ENCODE measurements around the gene CNPY4. TPM values are rescaled to one million over a fixed set of nuclear protein-coding genes. Genes with fewer than 3 reads are reported as not detected.
A peak's percentile ranks its signal among the peaks of the same experiment; 100 is the strongest.

CNPY4 gene
- polyA plus RNA-seq, 3 donors: 6.2 to 6.8 (median 6.2) TPM

DNA sequence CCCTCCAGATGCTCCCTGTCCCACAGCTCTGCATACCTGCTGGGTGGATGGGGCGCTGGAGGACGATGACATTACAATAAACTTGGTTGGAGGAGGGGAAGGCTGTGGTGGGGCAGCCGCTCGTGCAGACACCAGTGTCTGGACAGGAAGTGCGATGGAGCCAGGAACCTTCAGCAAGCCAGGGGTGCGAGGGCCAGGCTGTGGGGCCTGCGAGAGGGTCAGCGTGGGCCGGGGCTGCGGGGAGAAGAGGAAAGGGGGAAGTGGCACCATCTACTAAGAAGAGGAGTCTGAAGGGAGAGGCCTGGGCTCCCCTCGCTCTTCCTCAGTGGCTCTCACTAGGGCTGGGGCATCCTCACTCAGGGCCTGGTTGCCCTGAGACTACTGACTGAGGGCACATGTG lies 11.5 kb upstream of the CNPY4 start:
- Histone ChIP-seq H4K20me1 (ENCODE audit: insufficient read depth, low read length) (no peaks in the 10 kb centered on the region), H3K4me3 (replicated peaks in 1 of 3; ENCODE audit: low read depth in 2 of 3, low read length in 3 of 3) (no peak overlapping the region), H3K79me2 (ENCODE audit: insufficient read depth, low read length) (no peaks in the 10 kb centered on the region), H3K27ac (ENCODE audit: low read depth in 1 of 2, low read length in 2 of 2) (no peak overlapping the region), H3K9ac (ENCODE audit: insufficient read depth, low read length, poor library complexity, severe bottlenecking) (no peak overlapping the region), H3K4me1 (ENCODE audit: control insufficient read depth in 1 of 2, insufficient read depth in 2 of 2, low read length in 2 of 2) (no peaks in the 10 kb centered on the region), H2AFZ (ENCODE audit: insufficient read depth, low read depth, low read length, poor library complexity, severe bottlenecking) (no peak overlapping the region), H3K36me3 (replicated peaks in 1 of 2; ENCODE audit: control insufficient read depth in 1 of 2, insufficient read depth in 2 of 2, low read length in 2 of 2) (peaks cover 66 to 93% of the 10 kb centered on the region in 2 donors), H3K27me3 (ENCODE audit: control insufficient read depth in 2 of 2, insufficient read depth in 2 of 2, low read length in 2 of 2) (no peaks in the 10 kb centered on the region), H3K4me2 (replicated peaks; ENCODE audit: extremely low read depth, low read length, poor library complexity, severe bottlenecking) (no peak overlapping the region), H3K9me3 (replicated peaks in 1 of 2; ENCODE audit: control insufficient read depth in 1 of 2, insufficient read depth in 1 of 2, low read length in 2 of 2) (no peaks in the 10 kb centered on the region)
- WGBS (ENCODE audit: insufficient coverage): 78% methylated on average over 8 of the region's 11 CpGs
- intact Hi-C loops (cut with micrococcal nuclease): no loop called here
- H3K36me3 Mint-ChIP-seq: peaks cover 60 to 98% of the 10 kb centered on the region in 2 donors
- no peak overlapping the region for H3K4me3 Mint-ChIP-seq
- peaks cover 5% of the 10 kb centered on the region for H3K4me1 Mint-ChIP-seq
- H3K27me3 Mint-ChIP-seq (ENCODE audit: low read depth in 3 of 3): peaks cover 0 to 2% (median 0%) of the 10 kb centered on the region in 3 donors
- H3K9me3 Mint-ChIP-seq: no peaks in the 10 kb centered on the region
- no peak for DNase-seq
- TF ChIP-seq, protein P1, sequence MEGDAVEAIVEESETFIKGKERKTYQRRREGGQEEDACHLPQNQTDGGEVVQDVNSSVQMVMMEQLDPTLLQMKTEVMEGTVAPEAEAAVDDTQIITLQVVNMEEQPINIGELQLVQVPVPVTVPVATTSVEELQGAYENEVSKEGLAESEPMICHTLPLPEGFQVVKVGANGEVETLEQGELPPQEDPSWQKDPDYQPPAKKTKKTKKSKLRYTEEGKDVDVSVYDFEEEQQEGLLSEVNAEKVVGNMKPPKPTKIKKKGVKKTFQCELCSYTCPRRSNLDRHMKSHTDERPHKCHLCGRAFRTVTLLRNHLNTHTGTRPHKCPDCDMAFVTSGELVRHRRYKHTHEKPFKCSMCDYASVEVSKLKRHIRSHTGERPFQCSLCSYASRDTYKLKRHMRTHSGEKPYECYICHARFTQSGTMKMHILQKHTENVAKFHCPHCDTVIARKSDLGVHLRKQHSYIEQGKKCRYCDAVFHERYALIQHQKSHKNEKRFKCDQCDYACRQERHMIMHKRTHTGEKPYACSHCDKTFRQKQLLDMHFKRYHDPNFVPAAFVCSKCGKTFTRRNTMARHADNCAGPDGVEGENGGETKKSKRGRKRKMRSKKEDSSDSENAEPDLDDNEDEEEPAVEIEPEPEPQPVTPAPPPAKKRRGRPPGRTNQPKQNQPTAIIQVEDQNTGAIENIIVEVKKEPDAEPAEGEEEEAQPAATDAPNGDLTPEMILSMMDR (IDR thresholded peaks at IDR 0.05): no peak
- H3K27ac Mint-ChIP-seq: peak overlapping the region in 2 of 7 donors; percentile 58 to 79

DNA sequence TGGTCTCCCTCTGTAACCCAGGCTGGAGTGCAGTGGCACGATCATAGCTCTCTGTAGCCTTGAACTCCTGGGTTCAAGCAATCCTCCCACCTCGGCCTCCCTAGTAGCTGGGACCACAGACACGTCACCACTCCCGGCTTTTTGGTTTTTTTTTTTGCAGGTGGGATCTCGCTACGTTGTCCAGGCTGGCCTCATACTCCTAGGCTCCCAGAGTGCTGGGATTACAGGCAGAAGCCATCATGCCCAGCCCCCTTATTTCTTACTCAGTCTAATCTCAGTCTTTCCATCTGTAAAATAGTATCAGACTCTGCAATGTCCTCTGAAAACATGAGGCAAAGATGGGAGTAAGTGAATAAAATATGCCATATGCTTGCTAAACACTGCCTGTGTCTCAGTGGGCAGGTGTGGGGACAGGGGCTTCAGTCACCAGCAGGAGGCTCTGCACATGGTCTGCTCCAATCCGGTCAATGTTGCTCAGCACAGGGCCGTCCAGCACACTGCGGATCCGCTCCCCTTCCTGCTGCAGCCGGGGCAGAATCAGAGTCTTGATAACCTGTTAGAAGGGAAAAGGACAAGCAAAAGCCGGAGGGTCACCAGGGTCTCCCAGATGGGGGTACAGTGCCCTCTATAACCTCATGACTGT lies 9.8 kb upstream of the CNPY4 start:
- H3K79me2 ChIP-seq (ENCODE audit: insufficient read depth, low read length): no peaks in the 10 kb centered on the region
- no peak overlapping the region for H3K4me2 ChIP-seq (replicated peaks; ENCODE audit: extremely low read depth, low read length, poor library complexity, severe bottlenecking)
- H3K4me3 Mint-ChIP-seq: no peak overlapping the region
- H3K27me3 Mint-ChIP-seq (ENCODE audit: low read depth in 3 of 3): no peaks in the 10 kb centered on the region
- H3K4me3 ChIP-seq (replicated peaks in 1 of 3; ENCODE audit: low read depth in 2 of 3, low read length in 3 of 3): no peak overlapping the region
- H3K9me3 ChIP-seq (replicated peaks in 1 of 2; ENCODE audit: control insufficient read depth in 1 of 2, insufficient read depth in 1 of 2, low read length in 2 of 2): no peaks in the 10 kb centered on the region
- WGBS (ENCODE audit: insufficient coverage): 96% methylated on average over 9 of the region's 12 CpGs
- peaks cover 60 to 96% of the 10 kb centered on the region in 2 donors for H3K36me3 Mint-ChIP-seq
- H3K36me3 ChIP-seq (replicated peaks in 1 of 2; ENCODE audit: control insufficient read depth in 1 of 2, insufficient read depth in 2 of 2, low read length in 2 of 2): peaks cover 72 to 92% of the 10 kb centered on the region in 2 donors
- no peak overlapping the region for H2AFZ ChIP-seq (ENCODE audit: insufficient read depth, low read depth, low read length, poor library complexity, severe bottlenecking)
- no peaks in the 10 kb centered on the region for H3K4me1 ChIP-seq (ENCODE audit: control insufficient read depth in 1 of 2, insufficient read depth in 2 of 2, low read length in 2 of 2)
- H3K9me3 Mint-ChIP-seq: no peaks in the 10 kb centered on the region
- H4K20me1 ChIP-seq (ENCODE audit: insufficient read depth, low read length): no peaks in the 10 kb centered on the region
- TF ChIP-seq, protein P1 (IDR thresholded peaks at IDR 0.05): no peak
- no peak overlapping the region for H3K27ac ChIP-seq (ENCODE audit: low read depth in 1 of 2, low read length in 2 of 2)
- H3K9ac ChIP-seq (ENCODE audit: insufficient read depth, low read length, poor library complexity, severe bottlenecking): no peak overlapping the region
- H3K4me1 Mint-ChIP-seq: peaks cover 8% of the 10 kb centered on the region
- no peak for DNase-seq
- no peaks in the 10 kb centered on the region for H3K27me3 ChIP-seq (ENCODE audit: control insufficient read depth in 2 of 2, insufficient read depth in 2 of 2, low read length in 2 of 2)
- intact Hi-C loops (cut with micrococcal nuclease): no loop called here
- H3K27ac Mint-ChIP-seq: peak overlapping the region in 1 of 7 donors; percentile 3
